GM21619 (cell line): ENCODE data around the gene RAPGEF4.

ENCODE experiments used
- ATAC-seq: cut with Tn5 transposase; IDR thresholded peaks from one replicate; pipeline ENCODE4 v1.9.1; 2021; ENCODE audit not compliant: unreplicated experiment

RAPGEF4 gene

DNA sequence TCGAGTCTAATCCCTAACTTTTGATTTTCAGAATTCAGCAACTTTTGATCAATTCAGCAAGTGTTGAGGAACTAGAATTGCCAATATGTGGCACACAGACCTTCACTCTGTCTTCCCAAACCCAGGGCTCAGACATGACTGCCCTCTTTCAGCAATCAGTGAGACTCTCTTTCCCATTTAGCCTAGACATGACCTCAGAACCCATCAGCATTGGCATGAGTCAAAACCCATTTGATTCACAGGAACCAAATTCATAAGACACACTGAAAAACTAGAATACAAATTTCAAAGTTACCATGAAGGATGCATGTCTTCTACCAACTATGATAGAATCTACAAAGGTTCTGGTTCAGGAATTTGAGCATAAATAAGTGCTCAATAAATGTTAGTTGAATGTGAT is 226.4 kb downstream of the RAPGEF4 start:
- ATAC-seq = no peak

DNA sequence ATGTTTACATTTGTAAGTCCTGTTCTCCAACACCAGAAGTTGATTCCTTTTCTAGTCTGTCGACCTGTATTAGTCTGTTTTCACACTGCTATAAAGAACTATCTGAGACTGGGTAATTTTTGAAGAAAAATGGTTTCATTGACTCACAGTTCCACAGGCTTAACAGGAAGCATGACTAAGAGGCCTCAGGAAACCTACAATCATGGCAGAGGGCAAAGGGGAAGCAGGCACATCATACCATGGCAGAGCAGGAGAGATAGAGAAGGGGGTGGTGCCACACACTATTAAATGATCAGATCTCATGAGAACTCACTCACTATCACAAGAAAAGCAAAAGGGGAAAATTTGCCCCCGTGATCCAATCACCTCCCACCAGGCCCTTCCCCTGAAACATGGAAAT is 227.2 kb downstream of the RAPGEF4 start:
- no peak for ATAC-seq

DNA sequence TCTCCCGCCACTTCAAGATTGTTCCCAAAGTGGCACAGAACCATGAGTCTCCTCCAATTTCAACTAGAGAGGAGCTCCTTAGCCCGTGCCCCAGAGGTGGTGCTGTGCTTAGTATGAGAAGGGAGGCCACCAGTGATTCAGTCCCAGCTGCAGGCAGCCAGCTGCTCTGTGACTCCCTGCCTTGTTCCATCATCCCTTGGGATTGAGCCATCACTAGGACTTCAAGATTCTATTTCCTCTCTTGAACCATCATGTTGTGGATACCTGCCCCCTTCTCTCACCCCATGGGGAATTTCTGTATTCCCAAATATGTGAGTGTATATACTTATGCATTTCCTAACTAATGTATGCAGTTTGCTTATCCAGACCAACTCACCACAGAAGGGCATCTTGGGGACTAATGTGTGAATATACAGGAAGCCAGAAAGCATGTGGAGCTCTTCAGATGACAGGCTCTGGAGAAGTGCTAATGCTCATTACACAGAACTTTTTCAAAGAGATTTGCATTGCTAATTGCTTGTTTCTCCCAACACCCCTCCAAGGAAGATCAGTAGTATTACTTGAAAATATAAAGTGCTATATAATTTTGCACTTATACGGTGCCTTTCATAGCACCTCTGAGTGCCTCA is 229.0 kb downstream of the RAPGEF4 start:
- ATAC-seq = no peak

DNA sequence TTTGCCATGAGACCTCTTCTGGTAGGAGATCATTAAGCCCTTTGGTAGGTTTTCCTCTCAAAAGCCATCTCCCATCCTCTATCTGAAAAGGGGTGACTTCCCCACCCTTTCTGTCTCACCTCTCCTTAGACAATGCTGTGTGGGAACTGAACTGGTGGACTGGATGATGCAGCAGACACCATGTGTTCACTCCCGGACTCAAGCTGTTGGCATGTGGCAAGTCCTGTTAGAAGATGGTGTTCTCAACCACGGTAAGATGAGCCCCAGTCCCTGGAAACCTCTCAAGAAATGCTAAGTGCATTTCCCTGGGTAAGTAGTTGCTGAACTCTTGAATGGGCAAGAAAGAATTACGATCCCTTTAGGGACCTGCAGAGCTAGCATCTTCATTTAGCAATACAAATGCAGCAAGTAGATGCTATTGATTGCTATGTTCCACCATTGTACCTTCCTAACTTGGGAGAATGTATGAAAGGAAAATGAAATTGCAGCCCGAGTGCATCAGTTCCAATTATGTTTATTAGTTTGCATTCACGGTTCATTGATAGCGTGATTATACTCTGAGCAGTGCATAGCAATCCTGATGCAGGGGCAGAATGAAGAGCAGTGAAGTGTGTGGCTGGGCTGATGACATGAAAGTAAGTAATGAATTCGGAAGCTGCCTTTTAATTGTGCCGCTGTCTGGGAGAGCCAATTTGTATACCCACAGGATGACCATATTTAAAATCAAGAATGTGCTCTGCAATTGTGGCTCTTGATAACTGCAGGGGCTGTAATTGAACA is 230.0 kb downstream of the RAPGEF4 start:
- ATAC-seq = no peak

DNA sequence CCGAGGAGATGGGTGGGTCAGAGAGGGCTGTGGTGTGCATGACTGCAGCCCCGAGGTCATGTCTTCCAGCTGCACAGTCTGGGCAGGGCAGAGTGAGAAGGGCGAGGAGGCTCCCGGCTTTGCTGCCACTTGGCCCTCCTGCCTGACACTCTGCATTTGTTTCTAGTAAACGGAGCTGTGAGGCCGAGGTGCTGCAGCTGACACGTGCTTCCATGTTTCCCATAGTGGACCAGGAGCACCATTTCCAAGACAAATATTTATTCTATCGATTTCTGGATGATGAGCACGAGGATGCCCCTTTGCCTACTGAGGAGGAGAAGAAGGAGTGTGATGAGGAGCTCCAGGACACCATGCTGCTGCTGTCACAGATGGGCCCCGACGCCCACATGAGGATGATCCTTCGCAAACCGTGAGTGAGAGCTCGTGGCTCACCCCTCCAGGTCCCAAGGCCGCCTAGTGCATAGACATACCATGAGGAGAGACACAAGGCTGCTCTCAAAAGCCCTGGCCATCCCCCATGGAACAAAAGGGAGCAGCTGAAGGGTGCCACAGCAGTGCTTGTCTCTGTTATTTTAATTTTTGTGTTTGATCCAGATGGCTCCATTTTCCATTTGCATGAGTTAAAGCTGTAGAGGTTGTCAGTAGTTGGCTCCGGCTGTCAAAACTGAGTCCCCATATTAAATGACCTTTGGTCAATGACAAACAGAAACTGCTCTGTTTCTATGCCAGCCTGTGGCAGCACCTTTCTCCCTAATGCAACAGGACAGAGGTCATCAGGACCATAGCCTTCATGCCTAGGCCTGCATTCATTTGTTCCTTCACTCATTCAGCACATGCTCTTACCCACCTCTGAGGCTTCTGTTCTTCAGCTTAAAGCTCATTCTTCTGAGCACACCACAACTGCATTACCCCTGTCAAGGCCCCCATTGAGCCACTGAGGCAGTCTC is 231.7 kb downstream of the RAPGEF4 start:
- ATAC-seq = no peak

DNA sequence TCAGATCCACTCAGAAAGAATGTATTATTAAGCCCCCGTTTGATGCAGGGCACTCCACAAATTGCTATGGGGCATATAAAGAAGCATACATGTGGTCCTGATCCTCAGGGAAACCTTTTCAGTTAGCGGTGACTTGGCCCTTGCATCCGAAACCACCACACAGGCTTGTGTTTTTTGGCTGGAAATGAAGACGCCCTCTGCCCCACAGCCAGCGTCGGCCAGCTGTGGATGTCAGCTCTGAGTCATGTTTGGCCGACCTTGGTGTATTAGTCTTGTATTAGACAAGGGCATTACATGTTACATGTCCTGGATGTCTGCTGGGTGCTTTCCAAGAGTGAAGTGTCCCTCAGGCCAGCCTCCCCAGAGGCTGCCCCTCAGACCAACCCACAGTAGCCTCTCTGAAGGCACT is 232.4 kb downstream of the RAPGEF4 start:
- ATAC-seq = no peak

DNA sequence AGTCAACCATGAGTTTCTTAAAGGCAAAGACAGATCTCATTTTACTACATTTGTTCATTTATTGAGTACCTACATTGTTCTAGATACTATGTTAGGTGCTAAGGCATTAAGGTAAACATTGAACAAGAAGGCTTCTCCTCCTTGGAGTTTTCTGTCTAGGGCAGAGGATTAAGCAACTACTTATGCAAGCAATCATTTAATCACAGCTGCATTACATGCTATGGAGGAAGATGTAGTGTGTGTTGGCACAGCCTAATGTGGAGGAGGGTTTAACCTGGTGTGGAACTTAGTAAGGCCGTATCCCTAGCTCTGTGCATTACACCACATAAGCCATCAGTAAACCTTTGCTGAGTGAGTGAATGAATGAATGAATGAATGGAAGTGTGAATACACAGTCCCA is 233.5 kb downstream of the RAPGEF4 start:
- ATAC-seq = no peak

DNA sequence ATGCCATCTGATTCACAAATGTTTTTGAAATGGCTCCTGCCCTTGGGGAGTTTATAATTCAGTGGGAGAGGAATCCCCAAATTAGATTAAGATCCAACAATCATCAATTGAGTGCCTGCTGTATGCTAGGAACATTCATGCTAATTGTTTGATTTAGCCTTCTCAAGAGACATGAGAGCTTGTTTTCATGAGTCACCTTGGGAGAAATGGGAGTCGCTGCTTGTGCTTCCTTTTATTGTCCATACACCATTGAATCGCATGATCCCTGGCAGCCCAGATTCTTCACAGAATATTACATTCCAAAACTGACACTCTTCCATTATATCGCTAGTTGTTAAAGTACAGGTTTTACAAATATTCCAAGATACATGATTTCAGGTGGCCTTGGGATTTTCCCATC is 234.0 kb downstream of the RAPGEF4 start:
- ATAC-seq = no peak

DNA sequence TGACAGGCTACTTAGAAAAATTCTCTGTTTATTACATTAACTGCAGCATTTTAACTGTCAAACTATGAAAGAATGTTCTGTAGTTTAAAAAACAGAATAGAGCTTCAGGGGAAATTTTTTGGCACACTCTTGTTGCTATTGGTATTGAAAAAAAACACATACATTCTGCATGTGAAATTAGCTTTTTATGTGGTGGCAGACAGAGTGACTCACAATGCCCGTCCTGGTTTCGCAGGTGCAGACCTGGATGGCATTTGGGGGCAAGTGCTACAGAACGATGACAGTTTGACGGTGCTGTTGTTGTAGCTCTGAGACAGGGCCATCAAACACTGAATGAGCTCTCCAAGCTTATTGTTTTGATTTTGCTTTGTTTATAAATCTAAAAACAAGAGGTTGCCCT is 235.0 kb downstream of the RAPGEF4 start:
- no peak for ATAC-seq

DNA sequence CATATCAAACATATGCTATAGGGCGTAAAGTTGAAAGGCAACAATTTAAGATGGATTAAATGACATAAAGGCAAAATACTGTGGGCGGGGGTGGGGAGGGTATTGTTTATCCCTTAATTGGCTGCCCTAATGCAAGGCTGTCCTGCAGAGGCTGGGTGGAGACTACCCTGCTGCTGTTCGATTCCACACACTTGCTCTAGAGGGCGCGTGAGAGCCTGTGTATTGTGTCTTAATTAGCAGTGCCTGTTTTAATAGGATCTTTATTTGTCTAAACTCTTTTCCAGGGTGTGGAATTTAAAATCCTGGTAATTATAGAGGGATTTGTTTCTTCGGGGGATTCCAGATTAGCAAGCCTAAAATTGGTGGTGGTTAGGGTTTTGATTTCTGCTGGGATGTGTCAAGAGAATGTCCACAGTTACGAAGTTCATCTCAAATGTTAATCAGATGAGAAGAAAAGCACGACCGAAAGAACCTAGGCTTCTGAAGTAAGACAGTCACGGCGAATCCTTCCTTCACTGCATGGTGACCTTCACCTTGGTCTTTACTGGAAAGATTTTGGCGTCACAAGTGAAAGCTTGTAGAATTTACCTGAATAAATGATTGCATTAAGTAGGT is 236.5 kb downstream of the RAPGEF4 start:
- ATAC-seq = no peak

DNA sequence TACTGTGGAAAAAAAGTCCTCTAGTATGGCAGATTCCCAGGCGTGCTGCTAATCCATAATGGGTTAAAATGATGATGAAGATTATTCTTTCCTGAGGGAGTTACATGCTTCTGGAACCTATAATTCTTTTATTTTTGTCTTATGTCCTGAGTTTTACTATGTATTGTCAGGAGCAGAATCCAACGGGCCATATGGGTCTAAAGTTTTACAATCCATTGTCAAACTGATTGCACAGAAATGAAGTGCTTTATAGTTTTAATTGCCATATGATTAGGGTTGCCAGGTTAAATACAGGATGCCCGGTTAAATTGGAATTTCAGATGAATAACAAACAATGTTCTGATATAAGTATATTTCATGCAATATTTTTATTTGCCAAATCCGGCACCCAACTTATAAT is 239.1 kb downstream of the RAPGEF4 start:
- no peak for ATAC-seq

DNA sequence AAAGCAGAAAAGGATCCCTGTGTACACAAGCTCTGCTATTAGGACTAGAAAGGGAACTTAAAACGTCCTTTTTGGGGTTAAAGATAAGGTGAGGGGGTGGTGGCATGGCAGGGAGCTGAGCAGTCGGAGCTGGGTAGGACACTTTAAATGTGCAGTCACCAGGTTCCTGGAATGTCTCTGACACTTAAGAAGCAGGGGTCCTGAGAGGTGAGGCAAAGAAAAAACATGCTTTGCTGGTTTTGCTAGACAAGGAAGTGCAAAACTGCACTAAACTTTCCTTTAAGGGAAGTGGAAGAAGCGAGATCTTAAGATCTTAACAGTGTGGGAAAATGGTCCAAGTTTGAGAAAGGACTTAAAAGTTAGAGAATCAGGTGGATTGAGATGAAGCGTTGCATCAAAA is 240.5 kb downstream of the RAPGEF4 start:
- ATAC-seq = no peak

DNA sequence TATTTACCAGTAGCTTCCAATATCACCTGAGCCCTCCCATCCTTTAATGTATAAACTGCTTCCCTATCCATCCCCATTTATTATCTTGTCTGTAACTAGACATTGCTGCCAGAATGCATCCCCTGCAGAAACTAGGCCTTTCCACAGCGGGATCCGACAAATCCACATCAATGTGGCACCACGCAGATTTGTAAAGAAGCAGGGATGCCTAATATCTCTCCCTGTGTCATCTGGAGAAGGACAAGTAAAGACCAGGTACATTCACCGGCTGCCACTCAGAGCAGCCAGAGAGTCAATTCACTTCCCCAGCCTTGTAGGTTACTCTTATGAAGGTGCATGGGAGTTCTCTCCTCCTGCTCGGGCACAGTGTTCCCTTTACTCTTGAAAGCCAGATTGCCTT is 241.2 kb downstream of the RAPGEF4 start:
- ATAC-seq = no peak

DNA sequence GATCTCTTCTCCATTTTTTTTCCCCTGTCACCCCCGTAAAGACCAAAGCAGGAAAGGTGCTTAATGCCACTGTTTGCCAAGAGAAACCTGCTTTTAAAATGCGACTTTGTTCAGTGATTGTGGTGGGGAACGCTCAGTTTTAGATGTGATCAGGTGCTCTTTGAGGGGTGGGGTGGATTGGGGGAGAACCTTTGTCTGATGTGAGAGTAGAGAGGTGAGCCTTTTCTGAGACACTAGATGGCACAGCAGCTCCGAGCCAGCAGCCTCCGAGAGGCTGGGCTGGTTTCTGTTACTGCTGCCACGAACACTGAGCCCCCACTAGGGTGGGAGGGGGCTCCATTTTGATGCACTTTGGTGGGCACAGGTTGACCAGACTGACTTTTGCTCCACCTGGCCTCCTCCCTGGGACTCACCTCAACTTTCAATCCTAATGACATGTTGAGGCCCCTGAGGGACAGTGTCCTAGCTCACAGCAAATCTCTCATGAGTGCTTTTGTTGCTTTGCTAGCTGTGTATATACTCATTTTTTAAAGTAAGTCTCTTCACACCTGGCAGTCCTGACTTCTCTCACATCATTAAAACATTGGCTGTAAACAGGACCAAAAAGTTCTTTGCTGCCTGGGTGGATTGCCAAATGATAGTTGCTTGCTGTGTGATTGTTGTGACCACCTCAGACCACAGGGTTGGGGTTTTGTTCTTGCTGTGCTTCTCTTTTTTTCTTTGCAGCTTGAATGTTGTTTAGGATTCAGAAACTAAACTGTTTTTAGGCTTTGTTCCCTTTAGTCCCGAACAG is 241.8 kb downstream of the RAPGEF4 start:
- no peak for ATAC-seq

DNA sequence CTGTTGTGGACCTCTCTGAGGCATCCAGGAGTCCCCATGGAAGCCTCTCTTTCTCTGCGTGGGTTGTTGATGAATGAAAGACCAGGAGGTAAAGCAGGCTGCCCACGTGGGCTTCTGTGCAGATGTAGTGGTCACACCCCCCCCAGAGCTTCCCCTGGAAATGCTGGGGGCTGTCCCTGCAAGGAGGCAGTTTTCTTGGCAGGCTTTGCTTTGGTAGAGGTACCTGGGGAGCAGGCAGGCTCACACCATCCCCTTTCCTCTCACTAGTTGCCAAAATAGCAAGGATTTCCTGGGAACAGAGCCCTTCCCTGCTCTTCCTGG is 242.4 kb downstream of the RAPGEF4 start:
- ATAC-seq = no peak

DNA sequence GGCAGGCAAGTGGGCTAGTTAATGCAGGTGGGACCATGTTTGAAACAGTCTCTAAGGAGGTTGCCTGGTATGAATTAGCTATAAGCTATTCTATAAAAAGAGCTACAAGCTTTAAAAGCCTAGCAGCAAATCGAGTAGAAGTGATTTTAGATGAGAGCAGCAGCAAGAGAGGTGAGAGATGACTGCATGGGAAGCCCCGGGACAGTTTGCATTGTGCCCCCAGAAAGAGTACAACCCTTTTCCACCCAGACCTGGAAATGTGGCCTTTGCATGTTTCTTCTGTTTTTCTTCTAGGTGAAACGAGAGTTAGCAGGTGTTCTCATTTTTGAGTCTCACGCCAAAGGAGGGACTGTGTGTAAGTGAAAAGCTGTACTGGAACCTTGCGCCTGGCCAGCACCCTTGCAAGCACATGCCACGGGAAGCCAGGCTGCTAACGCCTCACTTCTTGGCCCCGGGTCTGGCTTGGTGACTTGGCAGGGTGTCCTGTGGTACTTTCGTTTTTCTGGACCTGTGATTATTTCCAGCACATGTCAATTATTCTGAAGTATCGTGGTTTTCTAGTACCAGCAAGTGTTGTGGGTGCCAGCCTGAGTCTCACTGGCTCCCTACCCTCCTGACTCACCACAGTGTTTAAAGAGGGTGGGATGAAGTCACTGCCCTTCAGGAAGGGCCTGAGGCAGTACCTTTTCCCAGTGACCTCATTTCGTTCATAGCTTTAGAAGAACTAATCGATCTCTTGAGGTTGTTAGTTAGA is 249.7 kb downstream of the RAPGEF4 start:
- ATAC-seq = no peak

DNA sequence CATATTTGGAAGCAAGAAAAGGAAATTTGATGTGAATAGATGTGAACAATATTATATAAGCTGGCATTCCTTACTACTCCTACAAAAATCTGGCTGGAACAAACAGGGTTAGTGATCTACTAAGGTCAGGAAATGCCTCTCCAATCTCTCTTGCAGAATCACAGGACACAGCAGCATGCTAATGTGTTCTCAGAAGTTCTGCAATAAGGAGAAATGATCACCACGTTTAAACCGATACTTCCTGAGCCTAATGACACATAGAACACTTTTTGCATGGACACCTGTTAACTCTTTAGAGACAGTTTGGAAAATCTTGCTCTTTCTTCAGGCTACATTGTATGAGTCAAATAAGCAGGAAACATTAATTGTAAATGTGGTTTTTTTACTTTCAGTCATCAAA is 250.4 kb downstream of the RAPGEF4 start:
- ATAC-seq = no peak

DNA sequence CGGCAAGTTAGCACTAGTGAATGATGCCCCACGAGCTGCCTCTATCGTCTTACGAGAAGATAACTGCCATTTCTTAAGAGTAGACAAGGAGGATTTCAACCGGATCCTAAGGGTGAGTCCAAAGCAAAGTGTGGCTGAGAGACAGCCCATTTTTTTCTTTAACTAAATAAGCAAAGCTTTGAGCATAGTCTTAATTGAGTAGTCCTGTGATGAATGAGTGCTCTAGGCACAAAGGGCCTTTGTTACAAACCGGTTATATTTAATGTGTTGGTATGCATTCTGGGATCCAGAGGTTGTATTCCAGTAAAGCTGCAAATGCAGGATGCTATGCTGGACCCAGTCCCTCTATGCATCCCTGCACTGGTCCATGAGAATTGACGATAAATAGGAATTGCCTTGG is 253.1 kb downstream of the RAPGEF4 start:
- ATAC-seq = no peak

DNA sequence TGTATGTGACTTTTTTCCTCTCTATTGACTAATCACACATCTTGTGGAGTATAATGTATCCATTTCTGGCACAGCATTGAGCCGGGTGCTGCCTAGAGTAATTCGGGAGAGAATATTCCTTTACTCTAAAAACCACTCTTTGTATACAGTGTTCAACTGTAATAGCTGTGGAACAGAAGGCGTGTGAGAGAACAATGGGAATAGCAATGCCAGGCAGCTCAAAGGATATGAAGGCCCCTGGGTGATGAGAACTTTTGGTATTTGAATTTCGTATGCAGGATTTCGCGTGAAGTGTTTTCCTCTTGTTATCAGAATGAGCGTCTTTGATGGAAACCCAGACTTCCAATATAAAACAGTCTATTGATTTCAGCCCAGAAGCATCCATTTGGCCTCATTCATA is 255.4 kb downstream of the RAPGEF4 start:
- no peak for ATAC-seq

DNA sequence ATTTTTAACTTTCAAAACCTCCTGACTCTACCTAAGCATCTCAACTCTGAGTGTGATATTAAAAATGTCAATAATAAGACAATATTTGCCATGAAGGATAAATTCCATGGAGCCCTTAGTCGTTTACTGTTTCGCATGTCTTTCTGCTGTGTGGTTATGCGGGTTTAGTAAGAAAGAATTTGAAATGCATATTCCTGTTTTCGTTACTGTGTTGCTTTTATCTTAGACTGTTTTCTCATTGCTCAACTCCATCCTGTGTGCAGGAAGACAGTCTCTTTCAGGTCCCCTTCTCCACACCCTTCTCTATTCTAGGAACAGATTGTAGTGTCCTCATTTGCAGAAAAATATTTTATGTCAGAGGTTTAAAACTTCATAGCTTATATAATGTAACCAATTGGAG is 257.5 kb downstream of the RAPGEF4 start:
- no peak for ATAC-seq
